Astrocyte (in vitro differentiated cells and primary cell): Measurements from ENCODE around the gene CDT1. TPM values are rescaled to one million over a fixed set of nuclear protein-coding genes. Genes with fewer than 3 reads are reported as not detected.
A peak's percentile ranks its signal among the peaks of the same experiment; 100 is the strongest.

Experiments used
- DNase-seq: peaks from one replicate; pipeline ENCODE4 v3.0.0-alpha.2; 2010; ENCODE audit warnings: low read depth
- FAIRE-seq: peaks from 2 replicates; lab custom pipeline; 2011; peaks lifted over from hg19 to GRCh38; lab: Jason Lieb, UNC
- H2AFZ ChIP-seq: 2 replicates; pipeline ENCODE4 v1.6.0; 2012; ENCODE audit warnings: low read depth, low read length, inconsistent platforms
- H3K27ac ChIP-seq: 2 replicates; pipeline ENCODE4 v1.5.1; 2011; ENCODE audit warnings: low read depth, low read length, inconsistent platforms
- H3K27me3 ChIP-seq: 2 replicates; pipeline ENCODE4 v1.6.0; 2011; ENCODE audit warnings: low read length, inconsistent platforms; ENCODE audit not compliant: insufficient read depth
- H3K36me3 ChIP-seq: 2 replicates; pipeline ENCODE4 v1.5.1; 2011; ENCODE audit warnings: low read length, inconsistent platforms; ENCODE audit not compliant: insufficient read depth
- H3K4me1 ChIP-seq: 2 replicates; pipeline ENCODE4 v1.5.1; 2011; ENCODE audit warnings: low read length, inconsistent platforms; ENCODE audit not compliant: insufficient read depth
- H3K4me2 ChIP-seq: 2 replicates; pipeline ENCODE4 v1.6.0; 2012; ENCODE audit warnings: low read length, inconsistent platforms
- H3K4me3 ChIP-seq: 2 replicates; pipeline ENCODE4 v1.5.1; 2011; ENCODE audit warnings: low read depth, mild to moderate bottlenecking, low read length, inconsistent platforms; ENCODE audit not compliant: insufficient read depth
- H3K79me2 ChIP-seq: 2 replicates; pipeline ENCODE4 v1.6.0; 2012; ENCODE audit warnings: mild to moderate bottlenecking, low read length, inconsistent platforms; ENCODE audit not compliant: insufficient read depth
- H3K9ac ChIP-seq: 2 replicates; pipeline ENCODE4 v1.6.0; 2012; ENCODE audit warnings: mild to moderate bottlenecking, low read length, inconsistent platforms
- H3K9me3 ChIP-seq: 2 replicates; pipeline ENCODE4 v1.5.1; 2012; ENCODE audit warnings: low read depth, mild to moderate bottlenecking, low read length, inconsistent platforms; ENCODE audit not compliant: insufficient read depth
- H4K20me1 ChIP-seq: 2 replicates; pipeline ENCODE4 v1.6.0; 2012; ENCODE audit warnings: low read length, inconsistent platforms; ENCODE audit not compliant: insufficient read depth
- H3K27ac Mint-ChIP-seq: one replicate; pipeline ENCODE4 v1.8.0; 2021; ENCODE audit warnings: mild to moderate bottlenecking, mixed read lengths; ENCODE audit not compliant: unreplicated experiment
- H3K27me3 Mint-ChIP-seq: one replicate; pipeline ENCODE4 v1.8.0; 2021; ENCODE audit warnings: low read depth, mixed read lengths; ENCODE audit not compliant: unreplicated experiment
- H3K36me3 Mint-ChIP-seq: one replicate; pipeline ENCODE4 v1.8.0; 2021; ENCODE audit warnings: low read depth, mixed read lengths; ENCODE audit not compliant: unreplicated experiment
- H3K4me1 Mint-ChIP-seq: one replicate; pipeline ENCODE4 v1.8.0; 2021; ENCODE audit warnings: low read depth, mixed read lengths; ENCODE audit not compliant: unreplicated experiment
- H3K4me3 Mint-ChIP-seq: one replicate; pipeline ENCODE4 v1.8.0; 2021; ENCODE audit warnings: mild to moderate bottlenecking, moderate library complexity, mixed read lengths; ENCODE audit not compliant: unreplicated experiment
- H3K9me3 Mint-ChIP-seq: one replicate; pipeline ENCODE4 v1.8.0; 2021; ENCODE audit warnings: mild to moderate bottlenecking, mixed read lengths; ENCODE audit not compliant: unreplicated experiment
- EZH2 ChIP-seq: IDR thresholded peaks from 2 replicates; pipeline ENCODE4 v1.6.1; 2012; ENCODE audit warnings: mild to moderate bottlenecking, low read length, inconsistent platforms; ENCODE audit not compliant: insufficient read depth
- total RNA-seq: library from RNA; stranded (reverse); gene quantifications from 2 replicates; pipeline ENCODE4 v1.2.1, GENCODE V29; 2021
- TF ChIP-seq, protein P1 (sequence below): IDR thresholded peaks from 2 replicates; pipeline ENCODE4 v1.5.1; 2011; ENCODE audit warnings: low read depth, mild to moderate bottlenecking, inconsistent platforms, low read length, moderate library complexity; ENCODE audit not compliant: insufficient read depth

The CDT1 gene
- total RNA-seq, 1 donor from 2014 or later: 4.7 TPM

GRCh38 chr16:88828711-88829110 lies 25.1 kb downstream of the CDT1 start:
- no peaks in the 10 kb centered on the region for H3K4me1 Mint-ChIP-seq
- H3K27ac ChIP-seq: no peak overlapping the region
- no peaks in the 10 kb centered on the region for H3K4me1 ChIP-seq
- no peaks in the 10 kb centered on the region for H3K79me2 ChIP-seq
- H3K9me3 Mint-ChIP-seq: no peaks in the 10 kb centered on the region
- H3K36me3 Mint-ChIP-seq: peaks cover 2% of the 10 kb centered on the region
- FAIRE-seq (no peak), DNase-seq (no peak)
- no peaks in the 10 kb centered on the region for H4K20me1 ChIP-seq
- H2AFZ ChIP-seq: no peak overlapping the region
- H3K36me3 ChIP-seq: no peaks in the 10 kb centered on the region
- no peak overlapping the region for H3K27ac Mint-ChIP-seq
- H3K27me3 ChIP-seq: no peaks in the 10 kb centered on the region
- no peaks in the 10 kb centered on the region for H3K9me3 ChIP-seq
- TF ChIP-seq EZH2: no peak
- TF ChIP-seq, protein P1, sequence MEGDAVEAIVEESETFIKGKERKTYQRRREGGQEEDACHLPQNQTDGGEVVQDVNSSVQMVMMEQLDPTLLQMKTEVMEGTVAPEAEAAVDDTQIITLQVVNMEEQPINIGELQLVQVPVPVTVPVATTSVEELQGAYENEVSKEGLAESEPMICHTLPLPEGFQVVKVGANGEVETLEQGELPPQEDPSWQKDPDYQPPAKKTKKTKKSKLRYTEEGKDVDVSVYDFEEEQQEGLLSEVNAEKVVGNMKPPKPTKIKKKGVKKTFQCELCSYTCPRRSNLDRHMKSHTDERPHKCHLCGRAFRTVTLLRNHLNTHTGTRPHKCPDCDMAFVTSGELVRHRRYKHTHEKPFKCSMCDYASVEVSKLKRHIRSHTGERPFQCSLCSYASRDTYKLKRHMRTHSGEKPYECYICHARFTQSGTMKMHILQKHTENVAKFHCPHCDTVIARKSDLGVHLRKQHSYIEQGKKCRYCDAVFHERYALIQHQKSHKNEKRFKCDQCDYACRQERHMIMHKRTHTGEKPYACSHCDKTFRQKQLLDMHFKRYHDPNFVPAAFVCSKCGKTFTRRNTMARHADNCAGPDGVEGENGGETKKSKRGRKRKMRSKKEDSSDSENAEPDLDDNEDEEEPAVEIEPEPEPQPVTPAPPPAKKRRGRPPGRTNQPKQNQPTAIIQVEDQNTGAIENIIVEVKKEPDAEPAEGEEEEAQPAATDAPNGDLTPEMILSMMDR: no peak
- H3K4me2 ChIP-seq: no peak overlapping the region
- no peaks in the 10 kb centered on the region for H3K27me3 Mint-ChIP-seq
- no peak overlapping the region for H3K4me3 Mint-ChIP-seq
- H3K9ac ChIP-seq: no peak overlapping the region
- H3K4me3 ChIP-seq: no peak overlapping the region

DNA sequence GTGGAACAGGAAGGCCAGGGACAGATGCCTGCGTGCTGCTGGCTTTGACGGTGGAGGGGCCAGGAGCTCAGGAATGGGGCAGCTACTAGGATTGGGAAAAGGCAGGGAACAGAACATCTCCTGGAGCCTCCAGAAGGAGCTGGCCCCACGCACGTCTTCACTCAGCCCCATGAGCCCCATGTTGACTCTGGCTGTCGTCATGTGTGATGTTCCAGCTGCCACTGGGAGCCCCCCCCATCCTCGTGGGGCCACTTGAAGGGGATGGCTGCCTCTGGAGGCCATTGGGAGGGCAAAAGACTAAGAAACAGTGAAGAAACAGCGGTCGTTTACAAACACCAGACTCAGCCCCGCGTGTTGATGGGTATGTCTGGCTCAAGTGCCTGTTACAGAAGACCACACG lies 26.7 kb downstream of the CDT1 start:
- H3K27ac ChIP-seq: no peak overlapping the region
- H2AFZ ChIP-seq: no peak overlapping the region
- no peak overlapping the region for H3K9ac ChIP-seq
- H3K4me1 ChIP-seq: no peaks in the 10 kb centered on the region
- H3K9me3 Mint-ChIP-seq: no peaks in the 10 kb centered on the region
- H3K27me3 ChIP-seq: no peaks in the 10 kb centered on the region
- H3K9me3 ChIP-seq: no peaks in the 10 kb centered on the region
- DNase-seq: no peak
- no peak overlapping the region for H3K4me2 ChIP-seq
- H3K27me3 Mint-ChIP-seq: no peaks in the 10 kb centered on the region
- H4K20me1 ChIP-seq: no peaks in the 10 kb centered on the region
- H3K36me3 ChIP-seq: no peaks in the 10 kb centered on the region
- no peaks in the 10 kb centered on the region for H3K4me1 Mint-ChIP-seq
- peak overlapping the region; percentile 27 for H3K27ac Mint-ChIP-seq
- no peaks in the 10 kb centered on the region for H3K79me2 ChIP-seq
- H3K4me3 Mint-ChIP-seq: no peak overlapping the region
- TF ChIP-seq EZH2: no peak
- TF ChIP-seq, protein P1: no peak
- peaks cover 4% of the 10 kb centered on the region for H3K36me3 Mint-ChIP-seq
- no peak for FAIRE-seq
- no peak overlapping the region for H3K4me3 ChIP-seq

GRCh38 chr16:88830783-88831182 lies 27.2 kb downstream of the CDT1 start:
- no peaks in the 10 kb centered on the region for H3K27me3 ChIP-seq
- H3K4me1 ChIP-seq: no peaks in the 10 kb centered on the region
- Mint-ChIP-seq H3K4me3 (no peak overlapping the region), H3K9me3 (no peaks in the 10 kb centered on the region), H3K27me3 (no peaks in the 10 kb centered on the region), H3K36me3 (peaks cover 6% of the 10 kb centered on the region), H3K4me1 (no peaks in the 10 kb centered on the region), H3K27ac (no peak overlapping the region)
- H3K4me3 ChIP-seq: no peak overlapping the region
- no peaks in the 10 kb centered on the region for H3K79me2 ChIP-seq
- no peaks in the 10 kb centered on the region for H3K9me3 ChIP-seq
- no peak overlapping the region for H2AFZ ChIP-seq
- no peak for TF ChIP-seq EZH2
- TF ChIP-seq, protein P1: no peak
- no peaks in the 10 kb centered on the region for H3K36me3 ChIP-seq
- H3K9ac ChIP-seq: no peak overlapping the region
- no peak overlapping the region for H3K27ac ChIP-seq
- H4K20me1 ChIP-seq: no peaks in the 10 kb centered on the region
- DNase-seq (no peak), FAIRE-seq (no peak)
- no peak overlapping the region for H3K4me2 ChIP-seq
